ENCODE results near the gene RAPGEF4.

Gene RAPGEF4

DNA sequence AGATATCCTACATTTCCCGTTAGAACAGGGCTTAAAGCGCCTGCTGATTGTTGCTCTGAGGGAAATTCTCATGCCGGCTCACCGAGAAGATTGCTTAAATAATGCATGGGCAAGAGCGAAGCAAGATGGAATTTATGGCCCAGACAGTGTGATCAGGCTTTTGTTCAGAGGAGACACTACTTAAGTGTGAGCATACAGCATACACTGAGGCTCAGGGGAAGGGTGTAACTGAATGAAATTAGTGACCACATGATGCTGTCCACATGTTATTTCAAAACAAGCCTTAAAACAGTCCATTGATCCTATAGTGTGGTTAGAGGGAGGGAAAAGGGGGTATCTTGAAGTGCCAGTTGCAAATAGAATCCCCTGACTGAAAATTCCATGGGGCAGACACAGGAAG, 125.5 kb downstream of the RAPGEF4 start:
- DNase-seq: no peak
- no peak for TF ChIP-seq POLR2A (IDR thresholded peaks at IDR 0.05; ENCODE audit: low read length)
- no peak for TF ChIP-seq GATA1 (IDR thresholded peaks at IDR 0.05; ENCODE audit: low read depth, low read length)

DNA sequence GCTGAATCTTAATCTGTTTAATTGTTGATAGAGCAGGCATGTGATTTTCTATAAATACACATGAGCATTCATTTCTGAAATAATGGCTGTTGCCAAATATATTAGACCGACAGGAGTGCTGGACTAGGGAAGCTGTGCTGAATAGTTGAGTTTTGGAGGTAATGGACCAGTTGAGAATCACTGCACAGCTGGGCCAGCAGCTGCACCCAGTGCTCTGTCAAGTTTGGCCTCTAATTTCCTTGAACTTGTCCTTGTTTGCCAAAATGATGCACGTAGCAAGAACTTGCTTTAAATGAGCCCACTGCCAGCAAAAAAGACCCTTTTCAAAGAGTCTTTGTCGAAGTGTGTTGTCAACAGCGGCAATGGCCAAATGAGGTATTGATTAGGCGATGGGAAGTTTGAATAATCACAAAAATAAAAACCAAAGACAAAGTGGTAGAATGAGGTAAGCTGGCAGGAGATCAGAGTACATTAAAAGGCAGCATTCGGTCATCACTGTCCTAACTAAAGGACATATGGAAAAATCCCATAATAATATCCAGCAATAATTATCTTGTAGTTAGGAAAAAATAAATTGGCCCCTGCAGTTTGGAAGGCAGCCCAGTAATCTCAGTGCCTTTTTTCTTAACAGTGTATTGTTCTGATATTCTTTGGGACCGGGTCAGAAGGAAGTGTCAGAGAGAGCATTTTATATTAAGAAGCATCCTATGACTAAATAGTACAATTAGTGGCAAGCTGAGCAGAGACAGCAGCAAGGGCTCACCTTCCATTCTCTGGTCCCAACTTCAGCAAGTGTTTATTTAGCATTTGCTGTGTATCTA, 126.2 kb downstream of the RAPGEF4 start:
- no peak for DNase-seq
- TF ChIP-seq GATA1 (IDR thresholded peaks at IDR 0.05; ENCODE audit: low read depth, low read length) (no peak), POLR2A (IDR thresholded peaks at IDR 0.05; ENCODE audit: low read length) (no peak)

- TF ChIP-seq POLR2A (IDR thresholded peaks at IDR 0.05; ENCODE audit: low read length) (no peak), GATA1 (IDR thresholded peaks at IDR 0.05; ENCODE audit: low read depth, low read length) (no peak)
Observed at GRCh38 chr2:172863341-172863740, 127.7 kb downstream of the RAPGEF4 start.

DNA sequence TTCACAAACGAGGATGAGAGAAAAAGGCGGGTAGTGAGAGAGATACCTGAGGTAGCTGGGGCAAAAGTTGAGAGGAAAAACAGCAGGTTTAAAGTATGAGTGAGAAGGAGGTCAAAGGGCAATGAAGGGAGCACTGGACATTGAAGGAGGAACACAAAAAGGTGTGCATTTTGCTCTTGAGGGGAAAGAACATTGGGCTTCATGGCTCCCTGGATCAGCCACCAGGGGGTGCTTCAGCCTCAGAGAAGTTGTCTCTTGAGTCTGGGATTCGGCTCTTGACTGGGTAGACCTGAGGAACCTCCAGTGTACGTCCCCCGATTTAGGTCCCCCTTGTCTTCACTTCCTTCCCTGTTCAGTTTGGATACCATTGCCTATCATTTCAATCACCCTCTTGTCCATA, 128.5 kb downstream of the RAPGEF4 start:
- TF ChIP-seq POLR2A (IDR thresholded peaks at IDR 0.05; ENCODE audit: low read length) (no peak), GATA1 (IDR thresholded peaks at IDR 0.05; ENCODE audit: low read depth, low read length) (no peak)
- peak; percentile 17 to 52 for DNase-seq

More at GRCh38 chr2:172863341-172863740, 127.7 kb downstream of the RAPGEF4 start:
- DNase-seq: no peak

- TF ChIP-seq POLR2A (IDR thresholded peaks at IDR 0.05; ENCODE audit: low read length) (no peak), GATA1 (IDR thresholded peaks at IDR 0.05; ENCODE audit: low read depth, low read length) (no peak)
- DNase-seq: no peak
Observed at GRCh38 chr2:172865422-172865821, 129.8 kb downstream of the RAPGEF4 start.

DNA sequence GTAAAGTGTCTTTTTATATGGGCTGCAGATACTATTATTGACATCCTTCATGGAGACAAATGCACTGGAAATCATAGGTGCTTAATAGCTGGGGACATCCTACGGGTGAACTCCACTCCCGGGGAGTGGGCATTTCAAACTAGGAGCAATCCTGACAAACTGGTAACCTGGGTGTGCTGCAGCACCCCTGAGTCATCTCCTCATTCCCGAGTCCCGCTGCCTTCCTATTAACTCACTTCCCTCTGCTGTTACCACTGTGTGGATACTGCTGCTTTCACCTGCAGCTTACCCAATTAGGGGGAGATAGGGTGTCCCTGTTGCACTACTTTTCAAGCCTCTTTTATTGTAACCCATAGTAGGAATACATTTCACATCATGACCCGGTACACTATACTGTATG, 134.2 kb downstream of the RAPGEF4 start:
- TF ChIP-seq GATA1 (IDR thresholded peaks at IDR 0.05; ENCODE audit: low read depth, low read length) (no peak), POLR2A (IDR thresholded peaks at IDR 0.05; ENCODE audit: low read length) (no peak)
- no peak for DNase-seq

- TF ChIP-seq POLR2A (IDR thresholded peaks at IDR 0.05; ENCODE audit: low read length): no peak
- TF ChIP-seq GATA1 (IDR thresholded peaks at IDR 0.05; ENCODE audit: low read depth, low read length): no peak
Observed at GRCh38 chr2:172870396-172870795, 134.8 kb downstream of the RAPGEF4 start.

DNA sequence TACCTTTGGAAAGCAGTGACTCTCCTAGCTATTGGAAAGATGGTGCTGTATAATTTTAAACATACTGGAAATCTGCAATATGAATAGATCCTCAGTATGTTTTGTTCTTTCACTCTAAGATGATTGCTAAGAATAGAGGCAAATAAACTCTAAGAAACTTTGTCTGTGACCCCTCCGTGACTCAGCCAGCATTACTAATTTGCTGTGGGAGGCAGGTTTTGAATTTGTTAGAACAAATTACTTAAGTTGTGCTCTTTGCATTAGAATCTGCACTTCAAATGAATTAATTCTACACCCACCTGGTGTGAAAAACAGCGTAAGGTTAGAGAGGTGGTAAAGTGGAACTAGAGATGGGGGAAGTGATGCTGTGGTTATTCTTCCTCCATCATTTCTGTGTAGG, 142.2 kb downstream of the RAPGEF4 start:
- no peak for DNase-seq

More at GRCh38 chr2:172870396-172870795, 134.8 kb downstream of the RAPGEF4 start:
- DNase-seq: no peak

DNA sequence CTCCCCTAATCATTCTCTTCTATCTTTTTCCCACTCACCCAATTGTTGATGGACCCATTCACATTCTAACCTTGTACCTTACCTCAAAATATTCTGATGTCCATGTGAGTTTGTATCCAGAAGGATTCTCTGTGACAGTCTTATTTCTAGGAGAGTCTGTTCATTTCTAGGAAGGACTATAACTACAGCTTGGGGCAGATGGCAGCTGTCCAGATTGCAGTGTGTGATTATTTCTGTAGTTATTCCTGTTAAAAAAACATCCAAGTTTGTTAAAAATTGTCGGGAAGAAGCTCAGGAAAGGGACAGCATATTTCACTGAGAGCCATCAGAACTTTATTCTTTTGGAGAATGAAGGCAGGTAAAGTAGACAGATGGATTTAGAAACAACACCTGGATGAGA, 142.6 kb downstream of the RAPGEF4 start:
- TF ChIP-seq POLR2A (IDR thresholded peaks at IDR 0.05; ENCODE audit: low read length) (no peak), GATA1 (IDR thresholded peaks at IDR 0.05; ENCODE audit: low read depth, low read length) (no peak)
- DNase-seq: no peak

More for the DNA sequence above, 142.2 kb downstream of the RAPGEF4 start:
- TF ChIP-seq POLR2A (IDR thresholded peaks at IDR 0.05; ENCODE audit: low read length) (no peak), GATA1 (IDR thresholded peaks at IDR 0.05; ENCODE audit: low read depth, low read length) (no peak)

GRCh38 chr2:172884336-172884735, 148.7 kb downstream of the RAPGEF4 start:
- no peak for TF ChIP-seq GATA1 (IDR thresholded peaks at IDR 0.05; ENCODE audit: low read depth, low read length)
- no peak for TF ChIP-seq POLR2A (IDR thresholded peaks at IDR 0.05; ENCODE audit: low read length)

GRCh38 chr2:172885996-172886395, 150.4 kb downstream of the RAPGEF4 start:
- no peak for DNase-seq
- no peak for TF ChIP-seq POLR2A (IDR thresholded peaks at IDR 0.05; ENCODE audit: low read length)
- TF ChIP-seq GATA1 (IDR thresholded peaks at IDR 0.05; ENCODE audit: low read depth, low read length): no peak

More at GRCh38 chr2:172884336-172884735, 148.7 kb downstream of the RAPGEF4 start:
- DNase-seq: no peak

DNA sequence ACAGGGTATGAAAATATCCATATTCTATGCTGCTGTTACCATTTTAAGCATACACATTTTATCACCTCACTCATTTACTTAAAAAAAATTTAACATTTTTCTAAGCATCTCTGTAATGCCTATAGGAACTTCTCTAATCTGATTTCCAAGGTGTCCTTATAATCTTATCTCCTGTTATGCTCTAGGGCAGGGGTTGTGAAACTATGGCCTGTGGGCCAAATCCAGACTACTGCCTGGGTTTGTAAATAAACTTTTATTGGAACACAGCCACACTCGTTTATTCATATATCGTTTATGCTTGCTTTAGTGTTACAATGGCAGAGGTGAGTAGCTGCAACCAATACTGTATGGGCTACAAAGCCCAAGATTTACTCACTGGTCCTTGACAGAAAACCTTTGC, 151.6 kb downstream of the RAPGEF4 start:
- no peak for DNase-seq
- TF ChIP-seq POLR2A (IDR thresholded peaks at IDR 0.05; ENCODE audit: low read length): no peak
- TF ChIP-seq GATA1 (IDR thresholded peaks at IDR 0.05; ENCODE audit: low read depth, low read length): no peak

DNA sequence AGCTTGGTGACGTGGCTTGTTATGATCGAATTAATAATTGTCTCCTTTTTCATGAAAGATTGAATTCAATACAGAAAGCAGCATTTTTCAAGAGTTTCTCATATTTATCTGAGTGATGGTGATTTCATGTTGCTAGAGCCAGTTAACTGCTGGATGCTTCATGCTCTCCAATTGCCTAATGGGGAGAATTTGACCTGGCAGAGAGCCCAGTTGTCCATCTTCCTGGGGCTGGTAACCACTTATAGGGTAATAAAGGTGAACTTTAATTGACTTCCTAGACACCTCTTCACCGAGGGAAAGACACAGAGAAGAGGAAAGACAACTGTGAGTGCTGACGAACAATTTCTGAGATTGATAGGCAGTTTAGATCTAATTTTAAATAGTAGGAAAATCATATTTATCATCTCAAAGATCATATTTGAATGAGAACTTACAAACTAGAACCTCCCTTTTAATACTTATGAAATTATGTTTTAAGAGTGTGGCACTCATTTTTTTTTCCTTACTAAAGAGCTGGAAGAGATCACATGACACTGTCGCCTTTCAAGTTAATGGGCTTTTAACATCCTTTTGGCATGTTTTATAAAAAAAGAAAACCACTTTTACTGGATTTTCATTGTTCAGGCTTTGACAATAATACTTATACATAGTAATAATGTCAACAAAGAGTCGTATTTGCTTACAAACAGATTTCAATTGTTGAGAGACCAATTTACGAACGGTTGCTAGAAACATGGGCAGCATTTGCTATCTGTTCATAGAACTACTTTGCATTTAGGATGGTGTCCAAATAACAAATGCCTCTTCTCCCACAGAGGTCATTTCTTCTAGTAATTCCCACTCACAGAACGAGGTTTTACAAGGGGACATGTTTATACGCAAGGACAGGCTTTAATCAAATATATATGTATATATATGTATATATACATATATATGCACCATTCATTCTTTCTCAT, 153.3 kb downstream of the RAPGEF4 start:
- no peak for DNase-seq
- TF ChIP-seq POLR2A (IDR thresholded peaks at IDR 0.05; ENCODE audit: low read length) (no peak), GATA1 (IDR thresholded peaks at IDR 0.05; ENCODE audit: low read depth, low read length) (no peak)

Data from erythroblast (primary cell).